ENCODE data around the gene RASGRF1. TPM values are rescaled to one million over a fixed set of nuclear protein-coding genes. Genes with fewer than 3 reads are reported as not detected.
A peak's percentile ranks its signal among the peaks of the same experiment; 100 is the strongest.

The RASGRF1 gene
- total RNA-seq, 1 donor from 2014 or later, result not detected

DNA sequence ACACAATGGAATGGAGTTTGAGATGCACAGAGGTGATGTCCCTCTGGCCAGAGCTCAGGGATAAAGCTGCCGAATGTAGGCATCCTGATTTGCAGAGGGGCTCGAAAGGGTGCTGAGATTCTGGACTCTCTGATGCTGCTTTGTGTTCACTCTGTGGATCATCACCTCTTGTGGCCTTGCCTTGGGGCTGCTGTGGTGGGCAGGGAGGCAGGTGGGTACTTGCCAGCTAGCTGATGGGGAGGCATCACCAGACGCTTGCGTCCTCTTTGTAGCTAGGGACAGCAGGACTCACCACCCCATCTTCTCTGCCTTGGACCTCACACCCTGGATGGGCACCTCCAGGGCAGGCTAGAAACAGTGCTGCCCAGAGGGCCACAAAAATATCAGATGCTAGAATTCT, 14.6 kb upstream of the RASGRF1 start:
- intact Hi-C loops (cut with DNase I), result no loop called here
- DNase-seq (ENCODE audit: missing footprints), result no peak
- ATAC-seq, result no peak

DNA sequence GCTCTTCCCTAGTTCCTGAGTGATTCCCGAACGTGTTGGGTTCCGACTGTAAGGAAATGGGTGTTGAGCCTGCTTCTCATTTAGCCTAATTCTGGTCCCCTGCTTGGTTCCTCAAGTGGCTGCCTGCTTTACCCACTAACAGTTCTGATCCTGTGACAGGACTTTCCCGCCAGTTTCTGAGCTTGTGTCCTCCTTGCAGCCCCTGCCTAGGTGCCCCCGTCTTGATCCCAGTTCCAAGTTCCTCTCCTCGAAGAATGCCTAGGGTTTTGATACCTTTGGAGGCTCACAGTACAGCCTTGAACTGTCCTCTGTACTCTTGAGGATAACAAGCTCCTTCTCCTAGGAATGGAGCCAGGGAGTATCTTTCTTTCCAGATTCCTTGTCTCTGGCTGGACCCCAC, 12.0 kb upstream of the RASGRF1 start:
- DNase-seq (ENCODE audit: missing footprints) (no peak), ATAC-seq (no peak)
- intact Hi-C loops (cut with DNase I), result no loop called here

- intact Hi-C loops (cut with DNase I), result no loop called here
- DNase-seq (ENCODE audit: missing footprints), result no peak
- no peak for ATAC-seq
These were observed 11.4 kb upstream of the RASGRF1 start for GRCh38 chr15:79101866-79102581.

- DNase-seq (ENCODE audit: missing footprints), result no peak
- intact Hi-C loops (cut with DNase I), result no loop called here
- ATAC-seq, result no peak
These were observed 9.1 kb upstream of the RASGRF1 start for GRCh38 chr15:79099692-79100091.

GRCh38 chr15:79094611-79095021, 4.0 kb upstream of the RASGRF1 start:
- ATAC-seq, result no peak
- intact Hi-C loops (cut with DNase I), result no loop called here
- no peak for DNase-seq (ENCODE audit: missing footprints)

- ATAC-seq, result no peak
- no peak for DNase-seq (ENCODE audit: missing footprints)
- intact Hi-C loops (cut with DNase I), result no loop called here
These were observed 2.9 kb upstream of the RASGRF1 start for GRCh38 chr15:79093352-79093935.

- no peak for ATAC-seq
- no peak for DNase-seq (ENCODE audit: missing footprints)
- intact Hi-C loops (cut with DNase I), result no loop called here
These were observed 1.8 kb upstream of the RASGRF1 start for GRCh38 chr15:79092382-79092781.

- intact Hi-C loops (cut with DNase I), result no loop called here
- DNase-seq (ENCODE audit: missing footprints), result no peak
- ATAC-seq, result no peak
These were observed 756 bp upstream of the RASGRF1 start for GRCh38 chr15:79091204-79091867.

DNA sequence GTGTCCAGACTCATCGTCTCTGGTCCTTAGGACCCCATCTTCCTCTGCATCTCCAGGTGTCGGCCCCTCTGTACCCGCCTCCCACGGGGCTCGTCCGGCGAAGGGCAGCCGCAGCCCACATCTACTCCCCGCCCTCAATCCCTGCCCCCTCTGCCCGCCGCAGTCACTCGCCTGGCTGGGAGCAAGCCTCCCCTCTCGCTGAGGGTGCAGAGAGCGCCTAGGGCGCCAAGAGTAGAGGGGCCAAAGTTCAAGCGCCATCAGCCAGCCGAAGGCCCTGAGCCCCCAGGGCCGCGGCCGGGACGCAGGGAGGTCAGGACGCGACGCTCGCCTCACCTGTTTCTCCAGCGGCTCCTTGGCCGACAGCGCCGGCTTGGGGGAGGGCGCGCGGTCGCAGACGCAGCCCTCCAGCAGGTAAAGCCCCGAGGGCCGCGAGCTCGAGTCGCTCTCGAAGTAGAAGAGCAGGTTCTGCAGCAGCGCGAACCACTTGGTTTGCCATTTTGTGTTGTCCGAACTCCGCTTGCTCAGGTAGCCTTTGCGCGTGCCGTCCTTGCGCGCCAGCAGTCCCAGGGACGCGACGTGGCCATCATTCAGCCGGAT, 592 bp downstream of the RASGRF1 start:
- ATAC-seq (no peak), DNase-seq (ENCODE audit: missing footprints) (peak; percentile 69)
- intact Hi-C loops (cut with DNase I), result no loop called here

DNA sequence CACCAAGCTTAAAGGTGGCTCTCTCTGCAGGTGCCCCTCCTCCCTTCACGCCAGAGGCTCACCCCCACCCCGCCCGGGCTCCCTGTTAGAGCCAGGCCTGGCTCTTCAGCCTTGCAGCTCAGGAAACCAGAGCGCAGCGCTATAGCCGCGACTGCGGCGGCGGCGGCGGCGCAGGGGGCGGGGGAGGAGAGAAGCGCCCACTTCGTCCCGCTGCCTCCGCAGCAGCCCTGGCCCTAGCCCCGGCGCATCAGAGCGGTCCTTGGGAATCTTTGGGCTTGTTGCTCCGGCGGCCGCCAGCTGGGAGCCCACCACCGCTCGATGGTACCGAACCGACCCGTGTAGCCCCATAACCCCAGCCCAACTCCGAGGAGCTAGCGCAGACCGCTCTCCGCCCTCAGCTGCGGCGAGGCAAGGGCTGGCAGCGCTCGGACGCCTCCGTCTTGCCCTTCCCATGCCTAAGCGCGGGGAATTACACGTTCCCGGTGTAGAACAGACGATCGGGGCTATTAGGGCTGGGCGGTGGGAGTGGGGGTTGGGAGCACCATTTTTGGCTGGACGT, 1.2 kb downstream of the RASGRF1 start:
- intact Hi-C loops (cut with DNase I), result no loop called here
- DNase-seq (ENCODE audit: missing footprints), result no peak
- ATAC-seq, result no peak

- ATAC-seq (no peak), DNase-seq (ENCODE audit: missing footprints) (no peak)
- intact Hi-C loops (cut with DNase I), result no loop called here
These were observed 2.0 kb downstream of the RASGRF1 start for GRCh38 chr15:79088426-79089205.

- ATAC-seq (no peak), DNase-seq (ENCODE audit: missing footprints) (no peak)
- intact Hi-C loops (cut with DNase I), result no loop called here
These were observed 3.8 kb downstream of the RASGRF1 start for GRCh38 chr15:79086814-79087213.

DNA sequence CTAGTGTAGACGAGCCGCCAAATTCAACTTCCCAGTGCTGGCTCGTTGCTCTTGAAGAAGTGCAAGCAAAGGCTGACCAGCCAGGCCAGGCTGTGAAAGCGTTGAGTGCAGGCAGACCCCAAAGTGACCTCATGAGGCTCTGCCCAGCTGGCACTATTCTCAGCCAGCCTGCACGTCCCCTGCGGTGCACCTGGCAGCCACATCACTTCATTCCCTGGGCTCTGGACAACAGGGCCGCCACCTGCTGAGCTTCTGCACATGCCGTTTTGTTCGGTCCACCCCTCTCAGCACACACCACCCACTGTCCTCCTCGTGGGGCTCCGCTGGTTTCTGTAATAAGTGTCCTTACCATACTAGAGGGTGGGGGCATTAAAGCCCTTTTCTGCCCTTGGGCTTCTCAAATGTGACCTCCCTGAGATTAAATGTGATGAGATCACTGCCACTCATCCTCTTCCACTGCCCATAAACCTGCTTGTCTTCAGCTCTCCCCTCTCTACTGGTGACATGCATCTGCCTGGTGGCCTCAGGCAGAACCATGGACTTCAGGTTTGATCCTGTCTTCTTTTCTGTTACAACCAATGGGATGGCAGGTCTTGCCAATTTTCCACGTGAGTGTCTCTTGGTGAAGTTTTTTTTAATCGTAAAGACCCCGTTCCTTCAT, 6.1 kb downstream of the RASGRF1 start:
- intact Hi-C loops (cut with DNase I), result no loop called here
- ATAC-seq, result no peak
- DNase-seq (ENCODE audit: missing footprints), result no peak

DNA sequence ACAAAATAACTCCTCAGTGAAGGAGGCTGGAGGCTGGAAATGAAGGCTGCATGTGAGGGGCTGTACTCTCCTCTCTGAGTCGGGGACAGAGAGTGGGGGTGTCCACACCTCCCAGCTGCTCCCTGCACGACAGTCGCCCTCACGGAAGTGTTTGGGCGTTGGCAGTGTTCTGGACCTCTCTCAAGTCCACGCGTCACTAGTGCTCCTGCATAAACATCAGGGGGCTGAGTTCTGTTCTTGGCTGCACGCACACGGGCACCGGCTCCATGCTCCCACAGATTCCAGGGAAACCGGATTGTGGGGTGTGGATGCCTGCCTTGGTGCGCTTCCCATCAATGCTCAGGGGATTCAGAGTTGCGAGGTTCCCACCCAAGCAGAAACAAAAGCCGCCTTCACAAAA, 7.4 kb downstream of the RASGRF1 start:
- DNase-seq (ENCODE audit: missing footprints), result no peak
- intact Hi-C loops (cut with DNase I), result no loop called here

DNA sequence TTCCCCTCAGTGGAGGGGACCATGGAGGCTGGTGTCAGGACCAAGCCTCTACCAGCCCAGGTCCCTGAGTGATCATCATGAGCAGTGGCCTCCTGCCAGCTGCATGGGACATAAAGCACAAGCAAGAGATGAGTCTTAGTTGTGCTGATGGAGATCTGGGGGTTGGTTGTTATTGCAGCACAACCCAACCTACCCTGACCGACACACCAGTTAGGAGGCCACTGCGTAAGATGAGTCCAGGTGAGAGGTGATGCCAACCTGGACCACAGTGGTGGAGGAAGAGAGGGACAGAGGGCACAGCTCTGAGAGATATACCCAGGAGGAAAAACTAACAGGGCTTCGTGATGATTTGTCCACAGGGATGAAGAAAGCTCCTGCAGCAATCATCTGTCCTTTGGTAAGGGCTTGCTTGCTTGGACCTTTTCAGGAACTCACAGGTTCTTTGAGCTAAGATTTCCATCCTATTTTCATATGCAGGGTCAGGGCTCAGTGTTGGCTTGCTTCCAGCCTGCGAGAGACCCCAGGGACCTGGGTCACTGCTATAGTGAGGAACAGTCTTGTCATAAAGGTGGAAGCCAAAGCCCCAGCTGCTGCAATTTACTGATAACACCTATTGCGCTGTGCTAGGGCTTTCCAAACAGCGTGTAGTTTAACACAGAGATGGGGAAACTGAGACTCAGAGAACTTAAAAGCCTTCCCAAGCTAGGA, 8.1 kb downstream of the RASGRF1 start:
- DNase-seq (ENCODE audit: missing footprints), result no peak
- intact Hi-C loops (cut with DNase I), result no loop called here
- ATAC-seq, result no peak

More for the DNA sequence above, 7.4 kb downstream of the RASGRF1 start:
- peak; percentile 54 for ATAC-seq

- ATAC-seq, result no peak
- no peak for DNase-seq (ENCODE audit: missing footprints)
- intact Hi-C loops (cut with DNase I), result no loop called here
These were observed 11.7 kb downstream of the RASGRF1 start for GRCh38 chr15:79078763-79079410.

DNA sequence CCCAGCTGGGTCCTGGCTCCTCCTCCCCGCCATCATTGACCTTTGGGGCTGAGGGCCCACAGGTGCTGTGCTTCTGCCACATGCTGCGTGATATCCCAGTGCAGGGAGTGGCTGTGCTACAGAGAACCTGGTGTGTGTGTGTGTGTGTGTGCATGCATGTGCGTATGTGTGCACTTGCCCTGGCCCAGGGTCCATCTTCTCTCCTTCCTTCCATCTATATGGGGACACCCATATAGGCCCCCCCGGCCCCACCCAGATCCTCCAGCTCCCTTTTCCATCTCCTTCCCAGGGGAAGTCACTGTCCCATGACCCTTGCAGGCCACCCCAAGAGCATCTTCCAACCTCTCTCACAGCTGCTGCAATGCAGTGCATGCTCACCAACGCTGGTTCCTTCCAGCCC, 12.6 kb downstream of the RASGRF1 start:
- intact Hi-C loops (cut with DNase I), result no loop called here
- DNase-seq (ENCODE audit: missing footprints) (no peak), ATAC-seq (no peak)

Measured in Right ventricle myocardium inferior (tissue), 1 donor.